ENCODE results near the gene MCRIP2. TPM values are rescaled to one million over a fixed set of nuclear protein-coding genes. Genes with fewer than 3 reads are reported as not detected.
"Not testable (repeated sequence)": the region's sequence is repeated elsewhere in the genome, so short reads cannot be mapped to it uniquely, and the experiment has no call there.

MCRIP2 gene, protein sequence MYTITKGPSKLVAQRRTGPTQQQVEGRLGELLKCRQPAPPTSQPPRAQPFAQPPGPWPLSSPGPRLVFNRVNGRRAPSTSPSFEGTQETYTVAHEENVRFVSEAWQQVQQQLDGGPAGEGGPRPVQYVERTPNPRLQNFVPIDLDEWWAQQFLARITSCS
- total RNA-seq = 24.1 and 25.7 TPM in 2 replicates

DNA sequence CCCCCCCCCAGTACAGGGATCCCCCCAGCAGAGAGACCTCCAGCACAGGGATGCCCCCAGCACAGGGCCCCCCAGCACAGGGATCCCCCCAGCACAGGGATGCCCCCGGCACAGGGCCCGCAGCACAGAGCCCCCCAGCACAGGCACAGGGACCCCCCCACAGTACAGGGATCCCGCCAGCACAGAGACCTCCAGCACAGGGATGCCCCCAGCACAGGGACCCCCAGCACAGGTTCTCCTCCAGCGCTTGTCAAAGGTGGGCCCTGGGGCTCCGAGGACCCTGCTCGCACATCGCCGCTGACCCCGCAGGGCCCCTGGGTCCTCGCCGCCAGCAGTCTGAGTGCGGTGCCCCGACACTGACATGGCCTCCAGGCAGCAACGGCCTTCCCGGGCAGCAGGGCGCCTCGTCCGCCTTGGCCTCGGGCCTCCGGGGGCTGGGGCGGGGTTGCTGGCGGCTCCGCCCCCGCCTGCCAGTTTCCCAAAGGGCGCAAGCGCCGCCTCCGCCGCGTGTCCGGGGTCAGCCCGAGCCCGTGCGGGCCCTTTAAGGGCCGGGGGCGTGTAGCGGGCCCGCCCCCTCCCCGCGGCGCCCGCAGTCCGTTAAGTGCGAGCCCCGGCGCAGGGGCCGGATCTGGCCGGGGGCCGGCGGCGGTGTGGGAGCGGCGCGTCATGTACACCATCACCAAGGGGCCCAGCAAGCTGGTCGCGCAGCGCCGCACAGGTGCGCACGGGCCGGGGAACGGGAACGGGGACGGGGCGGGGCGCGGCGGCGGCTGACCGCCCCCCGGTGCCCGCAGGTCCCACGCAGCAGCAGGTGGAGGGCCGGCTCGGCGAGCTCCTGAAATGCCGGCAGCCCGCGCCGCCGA, at the start of gene MCRIP2:
MCRIP2 (plus strand) TSS at position 503 of the 863 bp plus-strand sequence; CDS start at position 667, 164 bp downstream.
- no peak for DNase-seq (ENCODE audit: extremely low read depth, low read depth, low spot score)

DNA sequence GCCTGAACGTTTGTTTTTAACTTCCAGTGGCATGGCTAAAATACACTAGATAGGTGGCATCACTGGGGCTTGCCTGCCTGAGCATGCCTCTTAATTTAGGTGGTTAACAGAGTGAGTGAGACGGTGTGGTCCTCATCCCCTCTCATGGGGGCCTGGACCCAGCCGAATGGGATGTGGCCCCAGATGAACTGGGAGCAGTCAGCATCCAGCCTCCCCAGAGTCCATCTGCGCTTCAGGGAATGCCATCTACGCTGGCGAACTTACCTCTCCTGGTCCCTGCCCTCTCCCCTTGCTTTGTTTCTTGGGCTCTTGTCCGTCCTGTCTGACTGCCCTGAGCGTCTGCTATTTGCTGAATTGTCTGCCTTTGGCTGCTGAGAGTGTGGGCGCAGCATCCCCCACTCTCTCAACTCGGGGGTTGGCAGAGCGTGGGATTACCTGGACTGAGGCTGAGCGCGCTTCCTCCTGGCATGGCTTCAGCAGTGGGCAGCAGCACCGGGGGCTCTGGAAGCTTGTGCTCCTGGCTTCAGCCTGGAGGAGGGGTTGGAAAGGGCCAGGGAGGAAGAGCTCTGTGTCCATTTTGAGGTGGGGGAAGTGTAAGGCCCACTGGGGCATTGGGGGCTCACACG, 49.6 kb upstream of the MCRIP2 start:
- no peak for DNase-seq (ENCODE audit: extremely low read depth, low read depth, low spot score)

GRCh38 chr16:592518-593306, 48.9 kb upstream of the MCRIP2 start:
- no peak for DNase-seq (ENCODE audit: extremely low read depth, low read depth, low spot score)

DNA sequence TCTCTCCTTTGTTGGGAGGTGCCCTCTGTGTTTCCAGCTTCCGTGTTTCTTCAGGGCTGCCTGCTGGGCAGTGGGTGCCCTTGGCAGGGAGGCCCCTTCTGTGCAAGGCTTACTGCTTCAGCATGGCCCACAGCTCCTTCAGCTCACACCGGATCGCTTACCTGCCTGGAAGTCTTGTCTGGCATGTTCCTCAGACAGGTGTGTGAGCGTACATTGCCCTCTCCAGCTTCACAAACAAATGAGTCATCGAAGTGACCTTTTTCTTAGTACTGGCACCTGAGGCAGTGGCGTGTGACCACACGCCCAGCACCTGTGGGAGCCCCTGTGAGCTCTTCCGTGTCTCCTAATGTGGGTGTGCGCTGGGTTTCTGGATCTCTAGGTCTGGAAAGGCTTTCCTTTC, 48.2 kb upstream of the MCRIP2 start:
- no peak for DNase-seq (ENCODE audit: extremely low read depth, low read depth, low spot score)

- no peak for DNase-seq (ENCODE audit: extremely low read depth, low read depth, low spot score)
Measured at GRCh38 chr16:593807-594206, 47.8 kb upstream of the MCRIP2 start.

- no peak for DNase-seq (ENCODE audit: extremely low read depth, low read depth, low spot score)
Measured at GRCh38 chr16:595094-595528, 46.5 kb upstream of the MCRIP2 start.

DNA sequence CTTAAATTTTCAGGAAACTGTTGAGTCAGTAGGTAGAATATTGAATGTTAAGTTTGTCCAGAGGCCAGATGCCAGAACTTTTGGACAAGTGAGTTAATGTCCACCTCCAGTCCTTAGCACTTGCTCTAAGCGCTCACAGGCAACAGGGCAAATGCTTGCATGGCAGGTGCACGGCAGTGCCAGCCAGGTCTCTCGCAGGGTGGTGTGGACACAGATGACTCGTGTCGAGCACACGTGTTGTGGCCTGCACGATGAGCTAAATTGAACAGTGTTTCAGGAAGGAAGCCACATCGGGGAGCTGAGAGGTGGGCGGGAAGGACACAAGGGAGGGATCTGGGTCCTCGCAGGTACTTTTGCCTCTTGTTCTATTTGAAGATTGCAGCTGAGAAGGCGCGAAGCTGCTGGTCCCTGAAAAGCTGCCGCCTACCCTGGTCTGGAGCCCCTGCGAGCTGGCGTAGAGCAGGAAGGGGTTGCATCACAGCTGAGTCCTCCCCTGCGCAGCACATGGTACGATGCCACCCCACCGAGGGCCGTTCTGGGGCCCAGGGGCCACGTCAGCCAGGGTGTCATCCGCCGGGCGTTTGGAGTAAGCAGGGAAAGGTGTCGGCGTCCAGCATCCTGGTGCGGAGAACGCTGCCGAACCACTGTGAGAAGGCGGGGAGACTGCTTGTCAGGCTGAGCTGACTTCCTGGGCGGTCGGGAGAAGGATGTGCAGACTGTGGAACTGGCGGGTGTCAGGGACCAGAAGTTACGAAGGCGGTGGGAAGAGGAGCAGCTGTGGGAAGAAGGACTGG, 45.5 kb upstream of the MCRIP2 start:
- no peak for DNase-seq (ENCODE audit: extremely low read depth, low read depth, low spot score)

DNA sequence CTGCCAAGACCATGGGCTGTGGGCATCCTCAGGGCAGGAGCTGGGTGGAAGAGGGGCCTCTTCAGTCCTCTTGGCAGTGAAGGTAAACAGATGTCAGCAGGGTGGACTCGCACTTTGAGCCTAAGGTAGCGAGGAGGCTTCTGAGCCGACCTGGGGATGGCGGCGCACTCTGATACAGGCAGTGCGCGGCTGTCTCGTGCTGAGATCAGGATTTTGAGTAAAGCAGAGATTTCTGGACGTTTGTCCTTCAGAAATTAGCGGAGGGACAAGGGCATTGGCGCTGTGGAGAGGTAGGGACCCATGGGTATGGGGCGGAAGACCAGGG, 44.9 kb upstream of the MCRIP2 start:
- DNase-seq (ENCODE audit: extremely low read depth, low read depth, low spot score) = no peak

GRCh38 chr16:597655-598054, 44.0 kb upstream of the MCRIP2 start:
- not testable (repeated sequence) for DNase-seq (ENCODE audit: extremely low read depth, low read depth, low spot score)

DNA sequence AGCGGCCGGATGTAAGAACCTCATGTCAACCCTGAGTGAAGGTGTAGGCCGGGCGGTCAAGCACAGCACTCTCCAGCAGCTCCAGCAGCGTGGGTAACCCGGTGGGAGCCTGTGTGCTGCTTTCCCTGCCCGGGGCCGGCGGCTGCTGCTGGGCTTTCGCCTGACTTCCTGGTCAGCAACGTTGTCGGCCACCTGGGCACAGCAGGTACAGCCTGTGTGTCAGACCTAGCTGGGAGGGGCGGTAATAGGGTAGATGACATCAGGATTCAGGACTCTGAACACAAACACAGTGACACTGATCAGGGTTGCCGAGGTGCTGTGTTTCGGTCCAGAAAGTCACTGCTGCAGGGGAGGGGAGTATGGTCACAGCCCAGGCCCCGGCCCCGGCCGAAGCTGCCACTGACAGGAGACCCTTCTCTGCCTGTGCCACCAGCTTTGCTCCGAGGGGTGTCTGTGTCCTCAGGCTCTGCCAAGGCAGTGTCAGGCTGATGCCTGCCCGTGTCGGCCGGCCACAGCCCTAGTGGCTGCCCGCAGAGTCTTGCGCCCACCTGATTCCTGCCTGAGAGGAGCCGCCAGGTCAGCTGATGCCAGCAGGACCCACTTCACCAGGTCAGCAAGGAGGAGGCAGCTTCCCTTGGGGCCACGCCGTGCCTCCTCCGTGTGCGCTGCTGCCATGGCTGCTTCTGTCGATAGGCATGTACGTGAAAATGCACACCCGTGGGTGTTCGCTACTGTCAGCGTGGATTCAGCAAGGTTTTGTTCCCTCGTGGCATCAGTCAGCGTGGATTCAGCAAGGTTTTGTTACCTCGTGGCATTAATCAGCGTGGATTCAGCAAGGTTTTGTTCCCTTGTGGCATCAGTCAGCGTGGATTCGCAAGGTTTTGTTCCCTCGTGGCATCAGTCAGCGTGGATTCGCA, 42.5 kb upstream of the MCRIP2 start:
- DNase-seq (ENCODE audit: extremely low read depth, low read depth, low spot score) = no peak

GRCh38 chr16:600781-601180, 40.8 kb upstream of the MCRIP2 start:
- no peak for DNase-seq (ENCODE audit: extremely low read depth, low read depth, low spot score)

GRCh38 chr16:603933-604332, 37.7 kb upstream of the MCRIP2 start:
- DNase-seq (ENCODE audit: extremely low read depth, low read depth, low spot score) = no peak

DNA sequence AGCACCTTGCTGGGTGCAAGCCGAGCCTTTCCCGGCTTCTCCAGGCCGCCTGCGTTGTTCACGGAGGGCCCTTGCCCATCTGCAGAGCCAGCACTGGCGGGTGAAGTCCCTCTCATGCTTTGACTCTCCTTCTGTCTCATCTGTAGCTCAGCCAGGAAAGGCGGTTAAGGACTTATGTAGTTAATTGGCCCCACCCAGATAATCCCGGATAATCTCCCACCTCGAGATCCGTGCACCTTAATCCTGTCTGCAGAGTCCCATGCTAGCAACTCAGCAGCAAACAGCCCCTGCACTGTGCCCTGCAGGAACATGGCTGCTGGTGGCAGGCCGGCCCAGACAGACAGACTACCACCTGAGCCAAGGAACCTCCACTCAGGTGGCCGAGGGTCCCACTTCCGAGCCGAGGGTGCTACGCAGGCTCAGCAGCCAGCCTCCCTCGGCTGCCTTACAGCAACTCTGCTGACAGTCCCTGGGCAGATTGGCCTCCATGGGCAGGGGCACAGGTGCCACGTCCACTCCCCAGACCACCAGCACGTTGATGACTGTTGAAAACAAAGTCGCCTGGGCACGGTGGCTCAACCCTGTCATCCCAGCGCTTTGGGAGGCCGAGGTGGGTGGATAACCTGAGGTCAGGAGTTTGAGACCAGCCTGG, 34.8 kb upstream of the MCRIP2 start:
- no peak for DNase-seq (ENCODE audit: extremely low read depth, low read depth, low spot score)

- DNase-seq (ENCODE audit: extremely low read depth, low read depth, low spot score) = no peak
Measured at GRCh38 chr16:608019-608418, 33.6 kb upstream of the MCRIP2 start.

- no peak for DNase-seq (ENCODE audit: extremely low read depth, low read depth, low spot score)
Measured at GRCh38 chr16:609316-609715, 32.3 kb upstream of the MCRIP2 start.

DNA sequence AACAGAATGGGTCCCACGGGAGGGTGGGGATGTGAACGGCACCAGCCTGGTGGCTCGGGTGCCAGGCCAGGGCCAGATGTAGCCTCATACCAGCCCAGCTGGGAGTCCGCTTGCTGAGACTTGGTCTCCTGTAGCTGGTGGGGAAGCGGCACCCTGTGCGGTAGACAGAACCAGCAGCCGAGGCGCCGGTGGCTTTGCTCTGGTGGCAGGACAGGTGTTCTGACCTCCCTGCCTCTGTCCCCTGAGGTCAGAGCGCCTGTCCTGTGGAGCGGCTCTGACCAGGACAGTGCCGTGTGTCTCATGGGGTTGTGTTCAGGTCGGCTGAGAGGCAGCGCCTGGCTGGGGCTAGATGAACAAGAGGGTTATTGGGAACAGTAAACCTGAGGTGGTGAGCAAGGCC, 31.6 kb upstream of the MCRIP2 start:
- no peak for DNase-seq (ENCODE audit: extremely low read depth, low read depth, low spot score)

DNA sequence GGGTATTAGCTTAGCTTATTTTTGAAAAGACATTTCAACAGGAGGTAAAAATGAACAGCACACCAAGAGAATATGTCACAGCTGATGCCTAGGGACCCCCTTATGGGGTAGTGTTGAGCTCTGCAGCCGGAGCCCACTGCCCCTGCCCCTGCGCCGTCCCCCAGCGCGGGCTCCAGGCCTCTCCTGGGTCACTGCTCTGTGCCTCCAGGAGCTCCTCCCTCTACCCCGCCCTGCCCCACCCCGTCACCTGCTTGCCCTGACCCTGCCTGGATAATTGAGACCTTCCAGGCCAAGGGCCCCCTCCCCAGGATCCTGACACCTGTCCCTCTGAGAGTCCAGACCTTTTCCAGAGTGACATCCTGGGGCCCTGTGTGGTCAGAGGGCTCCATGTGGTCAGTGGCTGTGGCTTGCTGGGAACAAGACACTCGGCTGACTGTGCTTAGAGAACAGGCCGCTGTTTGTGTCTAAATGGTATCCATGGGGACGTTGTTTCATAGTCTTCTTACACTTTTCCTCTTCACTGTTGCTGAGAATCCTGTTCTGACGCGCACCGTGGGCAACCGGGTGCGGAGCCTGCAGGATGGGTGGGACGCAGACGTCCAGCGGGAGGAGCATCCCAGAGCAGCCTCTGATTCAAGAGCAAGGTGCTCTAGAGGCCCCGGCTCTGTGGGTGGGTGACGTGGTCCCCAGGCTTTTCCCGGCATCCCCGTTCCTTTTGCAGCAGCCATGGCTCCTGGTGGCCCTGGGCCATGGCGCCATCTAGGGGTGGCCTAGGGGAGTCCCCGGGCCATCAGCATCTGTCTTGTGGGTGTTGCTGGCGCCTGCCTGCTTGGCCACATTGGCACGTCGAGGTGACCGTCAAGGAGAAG, 30.9 kb upstream of the MCRIP2 start:
- DNase-seq (ENCODE audit: extremely low read depth, low read depth, low spot score) = no peak

GRCh38 chr16:615122-615521, 26.5 kb upstream of the MCRIP2 start:
- no peak for DNase-seq (ENCODE audit: extremely low read depth, low read depth, low spot score)
